Measurements from ENCODE around the gene TENT5A. TPM values are rescaled to one million over a fixed set of nuclear protein-coding genes. Genes with fewer than 3 reads are reported as not detected.

TENT5A gene
- total and polyA plus RNA-seq, 4 donors = 4.0 to 13.6 (median 11.4) TPM

Small RNA genes within 50 kb of the gene (small RNA-seq; reads per million reads assigned to genes)
- not detected for gene AL078599.1
- gene RF00156 = not detected

Data from liver (tissue), 5 donors.